Measurements from ENCODE around the gene ZNF213.
A peak's percentile ranks its signal among the peaks of the same experiment; 100 is the strongest.
"Not testable (repeated sequence)": the region's sequence is repeated elsewhere in the genome, so short reads cannot be mapped to it uniquely, and the experiment has no call there.

The ZNF213 gene

GRCh38 chr16:3149630-3150345 lies 15.0 kb downstream of the ZNF213 start:
- DNase-seq = peak in 2 of 4 experiments; percentile 23 to 41

GRCh38 chr16:3150346-3151218 lies 15.8 kb downstream of the ZNF213 start:
- DNase-seq = peak; percentile 92 to 99 (median 97)

GRCh38 chr16:3152027-3152276 lies 17.1 kb downstream of the ZNF213 start:
- DNase-seq = no peak

GRCh38 chr16:3152277-3152990 lies 17.6 kb downstream of the ZNF213 start:
- peak; percentile 58 to 78 (median 65) for DNase-seq

- no peak for DNase-seq
Measured at GRCh38 chr16:3152991-3153368, 18.2 kb downstream of the ZNF213 start.

GRCh38 chr16:3155181-3155580 lies 20.4 kb downstream of the ZNF213 start:
- no peak for DNase-seq

GRCh38 chr16:3155972-3156371 lies 21.1 kb downstream of the ZNF213 start:
- no peak for DNase-seq

- peak in 2 of 4 experiments; percentile 15 to 29 for DNase-seq
Measured at GRCh38 chr16:3157229-3158025, 22.6 kb downstream of the ZNF213 start.

- DNase-seq = peak in 1 of 4 experiments; percentile 34
Measured at GRCh38 chr16:3158026-3158509, 23.2 kb downstream of the ZNF213 start.

- DNase-seq = peak; percentile 63 to 94 (median 85)
Measured at GRCh38 chr16:3158510-3159314, 23.9 kb downstream of the ZNF213 start.

GRCh38 chr16:3161235-3162018 lies 26.6 kb downstream of the ZNF213 start:
- DNase-seq = no peak

- no peak for DNase-seq
Measured at GRCh38 chr16:3164121-3164991, 29.5 kb downstream of the ZNF213 start.

GRCh38 chr16:3165111-3165822 lies 30.4 kb downstream of the ZNF213 start:
- DNase-seq = no peak

GRCh38 chr16:3166505-3166886 lies 31.7 kb downstream of the ZNF213 start:
- no peak for DNase-seq

- not testable (repeated sequence) for DNase-seq
Measured at GRCh38 chr16:3168729-3169128, 33.9 kb downstream of the ZNF213 start.

- DNase-seq = no peak
Measured at GRCh38 chr16:3170440-3171180, 35.8 kb downstream of the ZNF213 start.

- DNase-seq = peak in 1 of 4 experiments; percentile 24
Measured at GRCh38 chr16:3171181-3171854, 36.5 kb downstream of the ZNF213 start.

Data from activated naive CD4-positive, alpha-beta T cell (primary cell).